A549 (cell line): ENCODE measurements around the gene CXADR.

Experiments
- CHD2 ChIP-seq: fragments of 150-350 bp; IDR thresholded peaks from 2 replicates; pipeline ENCODE4 v1.6.1; 2014; ENCODE audit warnings: low read length; ENCODE audit not compliant: partially characterized antibody
- CHD4 ChIP-seq: fragments of 200-600 bp; sonication (generic); IDR thresholded peaks from 2 replicates; pipeline ENCODE4 v1.6.1; 2016; ENCODE audit warnings: antibody characterized with exemption, mild to moderate bottlenecking, borderline replicate concordance
- HOXB5 ChIP-seq: fragments of 250-450 bp; sonication (Bioruptor Pico); IDR thresholded peaks from 2 replicates; pipeline ENCODE4 v1.5.0; 2020; ENCODE audit warnings: mild to moderate bottlenecking, moderate library complexity
- KDM5A ChIP-seq: fragments of 200-600 bp; sonication (generic); IDR thresholded peaks from 2 replicates; pipeline ENCODE4 v1.6.1; 2016; ENCODE audit warnings: antibody characterized with exemption, mild to moderate bottlenecking
- POLR2A ChIP-seq: IDR thresholded peaks from 2 replicates; pipeline ENCODE4 v1.6.1; 2012; ENCODE audit warnings: mild to moderate bottlenecking, low read length
- RAD21 ChIP-seq, 2 experiments: fragments of >200 bp in 1 of 2; sonication (Bioruptor Twin) in 1 of 2; formaldehyde crosslinking in 1 of 2; IDR thresholded peaks in 1 of 2; conservative IDR thresholded peaks in 1 of 2; 2 replicates in 1 of 2; 3 replicates in 1 of 2; pipeline ENCODE4 v1.6.1; 2012 to 2018; ENCODE audit warnings: inconsistent platforms in 1 of 2
- SREBF2 ChIP-seq: fragments of 450-650 bp; IDR thresholded peaks from 2 replicates; pipeline ENCODE4 v1.6.1; 2014; ENCODE audit warnings: mild to moderate bottlenecking, moderate library complexity
- TF ChIP-seq, protein P1 (sequence below): fragments of >200 bp; sonication (Bioruptor Twin); formaldehyde crosslinking; IDR thresholded peaks from 3 replicates; pipeline ENCODE4 v1.5.1; 2016

DNA sequence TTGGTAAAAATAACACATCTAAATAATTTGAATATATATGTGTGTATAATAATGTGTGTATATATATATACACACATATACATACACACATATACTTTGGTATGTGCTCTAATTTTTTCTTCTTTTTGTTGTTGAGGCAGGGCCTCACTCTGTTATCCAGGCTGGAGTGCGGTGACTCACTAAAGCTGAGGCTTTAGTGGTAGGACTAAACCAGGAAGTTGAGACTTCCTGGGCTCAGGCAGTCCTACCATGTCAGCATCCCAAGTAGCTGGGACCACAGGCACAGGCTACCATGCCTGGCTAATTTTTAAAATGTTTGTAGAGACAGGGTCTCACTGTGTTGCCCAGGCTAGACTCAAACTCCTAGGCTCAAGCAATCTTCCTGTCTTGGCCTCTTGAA lies 46.7 kb upstream of the CXADR start:
- no peak for TF ChIP-seq SREBF2
- TF ChIP-seq HOXB5 (CRISPR knock-in tag), result no peak
- TF ChIP-seq RAD21 (conservative IDR thresholded peaks at IDR 0.05 in 1 of 2, IDR thresholded peaks at IDR 0.05 in 1 of 2), result no peak
- TF ChIP-seq, protein P1, sequence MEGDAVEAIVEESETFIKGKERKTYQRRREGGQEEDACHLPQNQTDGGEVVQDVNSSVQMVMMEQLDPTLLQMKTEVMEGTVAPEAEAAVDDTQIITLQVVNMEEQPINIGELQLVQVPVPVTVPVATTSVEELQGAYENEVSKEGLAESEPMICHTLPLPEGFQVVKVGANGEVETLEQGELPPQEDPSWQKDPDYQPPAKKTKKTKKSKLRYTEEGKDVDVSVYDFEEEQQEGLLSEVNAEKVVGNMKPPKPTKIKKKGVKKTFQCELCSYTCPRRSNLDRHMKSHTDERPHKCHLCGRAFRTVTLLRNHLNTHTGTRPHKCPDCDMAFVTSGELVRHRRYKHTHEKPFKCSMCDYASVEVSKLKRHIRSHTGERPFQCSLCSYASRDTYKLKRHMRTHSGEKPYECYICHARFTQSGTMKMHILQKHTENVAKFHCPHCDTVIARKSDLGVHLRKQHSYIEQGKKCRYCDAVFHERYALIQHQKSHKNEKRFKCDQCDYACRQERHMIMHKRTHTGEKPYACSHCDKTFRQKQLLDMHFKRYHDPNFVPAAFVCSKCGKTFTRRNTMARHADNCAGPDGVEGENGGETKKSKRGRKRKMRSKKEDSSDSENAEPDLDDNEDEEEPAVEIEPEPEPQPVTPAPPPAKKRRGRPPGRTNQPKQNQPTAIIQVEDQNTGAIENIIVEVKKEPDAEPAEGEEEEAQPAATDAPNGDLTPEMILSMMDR, result no peak
- no peak for TF ChIP-seq CHD2
- TF ChIP-seq CHD4, result no peak
- no peak for TF ChIP-seq POLR2A
- no peak for TF ChIP-seq KDM5A
